Stomach smooth muscle (tissue), 2 donors: ENCODE results near the gene RSKR.
"Not testable (repeated sequence)": the region's sequence is repeated elsewhere in the genome, so short reads cannot be mapped to it uniquely, and the experiment has no call there.

ENCODE experiments used
- H3K27ac ChIP-seq: one replicate; pipeline ENCODE4 v1.7.0; 2013; ENCODE audit warnings: mild to moderate bottlenecking, low read length, inconsistent platforms
- H3K27me3 ChIP-seq, 2 donors: one replicate each; pipeline ENCODE4 v1.7.0; 2013; ENCODE audit warnings: low read length in 2 of 2; ENCODE audit not compliant: insufficient read depth in 2 of 2, control insufficient read depth in 1 of 2
- H3K36me3 ChIP-seq, 2 donors: one replicate each; pipeline ENCODE4 v1.7.0; 2013; ENCODE audit warnings: low read length in 2 of 2; ENCODE audit not compliant: control insufficient read depth in 2 of 2, insufficient read depth in 2 of 2
- H3K4me1 ChIP-seq: one replicate; pipeline ENCODE4 v1.7.0; 2013; ENCODE audit warnings: low read length; ENCODE audit not compliant: control insufficient read depth, insufficient read depth
- H3K4me3 ChIP-seq, 2 donors: one replicate each; pipeline ENCODE4 v1.7.0; 2013; ENCODE audit warnings: low read length in 2 of 2
- H3K9ac ChIP-seq, 2 donors: one replicate each; pipeline ENCODE4 v1.7.0; 2013; ENCODE audit warnings: low read length in 2 of 2, mild to moderate bottlenecking in 1 of 2
- H3K9me3 ChIP-seq, 2 donors: one replicate each; pipeline ENCODE4 v1.7.0; 2013; ENCODE audit warnings: low read length in 2 of 2; ENCODE audit not compliant: control insufficient read depth in 2 of 2
- donor health status: healthy.
- donor health status: Pancreatic carcinoma.

Gene RSKR

DNA sequence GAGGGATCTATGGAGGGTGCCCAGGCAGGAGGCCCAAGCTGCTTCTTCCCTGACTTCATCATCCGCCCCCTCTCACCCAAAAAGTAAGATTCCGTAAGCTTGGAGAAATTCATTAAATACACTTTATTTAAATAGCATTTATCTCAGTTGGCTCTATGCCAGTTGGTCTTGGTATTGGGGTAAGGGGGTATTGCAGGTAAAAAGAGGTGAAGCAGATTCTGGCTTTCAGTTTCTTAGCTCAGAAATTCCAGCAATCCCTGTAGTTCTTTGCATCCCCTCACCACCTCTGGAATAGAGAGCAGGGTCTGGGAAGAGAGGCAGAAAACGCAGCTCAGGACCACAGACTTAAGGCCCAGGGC lies 36.5 kb downstream of the RSKR start:
- H3K9ac ChIP-seq = no peak overlapping the region
- no peaks in the 10 kb centered on the region for H3K9me3 ChIP-seq
- H3K36me3 ChIP-seq = peaks cover 0 to 2% of the 10 kb centered on the region in 2 donors
- H3K27ac ChIP-seq = no peak overlapping the region
- H3K4me3 ChIP-seq = peak overlapping the region; percentile 60 to 72
- peaks cover 16% of the 10 kb centered on the region for H3K4me1 ChIP-seq
- H3K27me3 ChIP-seq = no peaks in the 10 kb centered on the region

DNA sequence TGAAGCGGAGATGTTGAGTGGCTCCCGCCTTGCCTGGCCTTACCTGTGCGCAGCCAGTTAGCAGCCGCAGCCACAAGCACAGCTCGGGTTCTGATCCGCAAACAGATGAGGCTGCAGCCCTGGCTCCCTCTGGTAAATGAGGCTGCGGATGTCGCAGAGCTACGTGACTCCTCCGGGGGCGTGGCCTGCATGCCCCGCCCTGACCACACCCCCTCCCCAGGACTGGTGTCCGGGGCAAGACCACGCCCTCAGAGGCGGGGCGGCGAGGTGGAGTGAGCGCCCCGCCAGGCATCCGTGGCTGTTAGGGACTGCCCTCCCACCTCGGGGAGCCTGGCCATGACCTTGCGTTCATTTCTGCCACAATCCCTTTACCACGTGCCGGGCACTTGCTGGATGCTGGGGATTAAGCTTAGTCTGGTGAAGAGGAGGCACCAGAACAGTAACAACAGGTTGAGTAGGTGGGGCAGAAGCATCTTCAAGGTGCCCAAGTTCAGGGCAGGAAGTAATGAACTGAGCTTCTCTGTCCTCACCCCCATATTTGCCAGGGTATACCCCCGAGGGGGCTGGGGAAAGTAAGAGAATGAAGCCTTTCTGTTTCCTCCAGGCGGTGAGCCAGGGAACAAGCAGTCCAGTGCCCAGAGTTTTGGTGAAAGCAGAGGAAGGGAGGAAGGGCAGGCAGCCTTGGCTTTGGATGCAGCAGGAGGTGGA lies 37.1 kb downstream of the RSKR start, which contains the start of gene ALDOC:
Gene ALDOC (minus strand): TSS at position 138 of the 708 bp plus-strand sequence. CDS start 1,363 bp downstream, outside the sequence.
- Histone ChIP-seq H3K4me1 (peaks cover 20% of the 10 kb centered on the region), H3K9ac (peak within 1 kb of the TSS in 1 of 2 donors; percentile 23), H3K4me3 (peak within 1 kb of the TSS; percentile 60 to 72), H3K27me3 (no peaks in the 10 kb centered on the region), H3K9me3 (no peaks in the 10 kb centered on the region), H3K27ac (no peak within 1 kb of the TSS), H3K36me3 (no peaks in the 10 kb centered on the region)

DNA sequence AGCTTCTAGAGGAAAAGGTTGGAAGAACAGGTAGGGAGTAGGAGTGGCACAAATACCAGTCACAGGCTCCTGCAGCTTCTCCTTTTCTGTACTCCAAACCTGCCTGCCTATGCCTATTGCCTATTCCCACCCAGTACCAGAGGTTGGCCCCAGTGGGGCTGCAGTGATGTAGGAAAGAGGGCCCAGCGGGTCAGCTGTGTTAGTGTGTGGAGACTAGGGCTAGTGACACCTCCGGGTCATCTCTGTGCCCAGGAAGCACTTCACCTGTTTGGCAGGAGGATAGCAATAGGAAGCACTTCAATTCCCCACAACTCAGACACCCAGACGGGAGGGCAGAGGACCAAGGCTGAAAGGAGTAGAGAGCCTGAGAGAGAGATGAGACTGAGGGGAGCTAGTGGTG lies 38.0 kb downstream of the RSKR start:
- H3K27ac ChIP-seq, H3K27me3 ChIP-seq, H3K36me3 ChIP-seq, H3K9me3 ChIP-seq, H3K4me3 ChIP-seq, H3K9ac ChIP-seq: not testable (repeated sequence)
- peaks cover 26% of the 10 kb centered on the region for H3K4me1 ChIP-seq

DNA sequence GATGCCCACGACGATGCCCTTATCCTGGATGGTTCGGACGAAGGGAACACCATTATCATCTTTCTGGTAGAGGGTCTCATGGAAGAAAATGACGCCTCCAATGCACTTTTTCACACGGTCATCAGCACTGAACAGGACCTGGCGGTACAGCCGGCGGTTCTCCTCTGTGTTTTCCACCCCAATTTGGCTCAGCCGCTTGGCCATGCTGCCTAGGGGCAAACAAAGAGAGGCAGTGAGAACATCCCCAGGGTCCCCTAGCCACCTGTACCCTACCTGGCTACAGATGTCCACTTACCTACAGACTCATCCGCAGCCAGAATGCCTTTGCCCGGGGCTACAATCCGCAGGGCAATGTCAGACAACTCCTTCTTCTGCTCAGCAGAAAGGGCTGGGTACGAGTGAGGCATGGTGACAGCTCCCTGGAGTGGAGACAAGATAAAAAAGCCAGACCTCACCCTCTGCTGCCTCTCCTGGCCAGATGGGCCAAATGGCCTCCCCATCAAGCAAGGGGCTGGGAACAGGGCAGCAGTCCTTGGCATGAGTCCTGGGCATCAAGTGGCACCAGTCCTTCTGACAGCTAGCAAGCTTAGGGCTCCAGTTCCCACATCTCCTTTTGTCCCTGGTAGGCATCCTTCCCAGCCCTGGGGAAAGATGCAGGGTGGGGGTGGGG lies 38.7 kb downstream of the RSKR start:
- no peak overlapping the region for H3K27ac ChIP-seq

DNA sequence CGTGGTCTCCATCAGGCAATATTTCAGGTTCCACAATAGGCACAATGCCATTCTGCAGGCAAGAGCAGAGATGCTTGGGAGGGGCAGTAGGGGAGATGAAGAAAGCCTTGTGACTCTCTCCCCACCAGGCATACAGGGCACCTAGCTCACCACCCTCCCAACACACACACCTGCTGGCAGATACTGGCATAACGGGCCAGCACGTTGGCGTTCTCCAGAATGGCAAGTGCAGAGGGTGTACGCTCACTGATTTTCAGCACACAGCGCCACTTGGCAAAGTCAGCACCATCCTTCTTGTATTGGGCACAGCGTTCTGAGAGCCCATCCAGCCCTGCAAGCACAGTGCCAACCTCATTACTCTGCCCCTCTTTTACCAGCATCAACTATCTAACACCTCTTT lies 39.5 kb downstream of the RSKR start:
- H3K9ac ChIP-seq = no peak overlapping the region
- no peak overlapping the region for H3K27ac ChIP-seq
- no peak overlapping the region for H3K4me3 ChIP-seq
- H3K27me3 ChIP-seq = no peaks in the 10 kb centered on the region
- H3K4me1 ChIP-seq = peaks cover 36% of the 10 kb centered on the region
- H3K36me3 ChIP-seq = no peaks in the 10 kb centered on the region
- no peaks in the 10 kb centered on the region for H3K9me3 ChIP-seq

More for the DNA sequence above, 38.7 kb downstream of the RSKR start:
- Histone ChIP-seq H3K4me3 (no peak overlapping the region), H3K4me1 (peaks cover 33% of the 10 kb centered on the region), H3K9me3 (no peaks in the 10 kb centered on the region), H3K36me3 (no peaks in the 10 kb centered on the region), H3K9ac (no peak overlapping the region), H3K27me3 (no peaks in the 10 kb centered on the region)

DNA sequence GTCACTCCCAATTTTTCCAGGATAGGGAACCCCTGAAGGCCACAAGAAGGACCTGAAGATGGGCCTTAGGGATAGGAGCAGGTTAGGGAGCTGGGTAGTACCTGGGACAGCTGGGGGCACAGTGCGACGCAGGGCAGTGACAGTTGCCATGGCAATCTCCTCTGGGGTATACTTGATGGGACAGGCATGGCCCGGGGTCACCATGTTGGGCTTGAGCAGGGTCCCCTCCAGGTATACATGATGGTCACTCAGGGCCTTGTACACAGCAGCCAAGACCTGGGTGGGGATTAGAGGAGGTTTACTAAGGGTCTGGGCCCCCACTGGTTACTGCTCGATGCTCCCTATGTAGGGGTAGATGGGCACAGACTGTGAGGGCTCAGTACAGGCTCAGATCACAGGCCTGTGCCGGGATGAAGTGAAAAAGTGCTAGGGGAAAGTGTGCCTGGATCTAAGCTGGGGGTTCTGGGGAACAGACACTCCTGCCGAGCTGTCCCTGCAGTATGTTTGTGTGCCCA lies 40.0 kb downstream of the RSKR start:
- Histone ChIP-seq H3K4me3 (no peak overlapping the region), H3K36me3 (no peaks in the 10 kb centered on the region), H3K9me3 (no peaks in the 10 kb centered on the region), H3K9ac (no peak overlapping the region), H3K27me3 (no peaks in the 10 kb centered on the region), H3K4me1 (peaks cover 36% of the 10 kb centered on the region), H3K27ac (no peak overlapping the region)

DNA sequence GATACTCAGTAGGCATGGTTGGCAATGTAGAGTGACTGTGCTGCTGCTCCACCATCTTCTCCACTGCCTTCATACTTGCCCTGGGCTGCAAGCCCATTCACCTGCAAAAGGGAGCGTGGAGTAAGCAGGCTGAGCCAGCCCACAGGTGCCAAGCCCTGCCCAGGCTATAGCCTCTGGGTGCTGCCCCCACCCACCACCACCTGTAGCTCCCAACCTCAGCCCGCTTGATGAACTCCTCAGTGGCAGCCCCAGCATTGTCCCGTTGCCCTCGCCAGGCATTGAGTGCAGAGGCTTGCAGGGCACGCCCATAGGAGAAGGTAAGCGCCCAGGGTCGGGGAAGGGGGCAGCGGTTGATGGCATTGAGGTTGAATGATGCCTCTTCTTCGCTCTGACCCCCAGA lies 40.5 kb downstream of the RSKR start:
- no peak overlapping the region for H3K9ac ChIP-seq
- H3K36me3 ChIP-seq = no peaks in the 10 kb centered on the region
- H3K4me1 ChIP-seq = peaks cover 36% of the 10 kb centered on the region
- no peaks in the 10 kb centered on the region for H3K27me3 ChIP-seq
- no peak overlapping the region for H3K4me3 ChIP-seq
- no peaks in the 10 kb centered on the region for H3K9me3 ChIP-seq
- H3K27ac ChIP-seq = no peak overlapping the region

DNA sequence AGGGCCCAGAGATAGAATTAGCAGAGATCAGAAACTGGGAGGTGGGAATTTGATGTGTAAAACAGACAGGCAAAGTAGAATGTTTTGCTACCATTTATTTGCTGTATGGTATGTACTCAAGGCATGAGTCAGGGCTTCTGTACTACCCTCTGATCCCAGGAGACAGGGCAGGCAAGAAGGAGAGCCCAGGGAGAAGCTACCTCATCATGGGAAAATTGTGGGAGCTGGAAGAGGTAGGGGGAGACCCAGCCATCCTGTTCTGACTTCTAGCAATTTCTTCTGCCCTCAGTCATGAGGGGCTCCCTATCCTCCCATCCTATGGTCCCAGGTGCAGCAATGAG lies 41.0 kb downstream of the RSKR start:
- no peak overlapping the region for H3K9ac ChIP-seq
- H3K9me3 ChIP-seq = no peaks in the 10 kb centered on the region
- H3K4me3 ChIP-seq = no peak overlapping the region
- H3K4me1 ChIP-seq = peaks cover 36% of the 10 kb centered on the region
- H3K36me3 ChIP-seq = no peaks in the 10 kb centered on the region
- no peak overlapping the region for H3K27ac ChIP-seq
- H3K27me3 ChIP-seq = no peaks in the 10 kb centered on the region

DNA sequence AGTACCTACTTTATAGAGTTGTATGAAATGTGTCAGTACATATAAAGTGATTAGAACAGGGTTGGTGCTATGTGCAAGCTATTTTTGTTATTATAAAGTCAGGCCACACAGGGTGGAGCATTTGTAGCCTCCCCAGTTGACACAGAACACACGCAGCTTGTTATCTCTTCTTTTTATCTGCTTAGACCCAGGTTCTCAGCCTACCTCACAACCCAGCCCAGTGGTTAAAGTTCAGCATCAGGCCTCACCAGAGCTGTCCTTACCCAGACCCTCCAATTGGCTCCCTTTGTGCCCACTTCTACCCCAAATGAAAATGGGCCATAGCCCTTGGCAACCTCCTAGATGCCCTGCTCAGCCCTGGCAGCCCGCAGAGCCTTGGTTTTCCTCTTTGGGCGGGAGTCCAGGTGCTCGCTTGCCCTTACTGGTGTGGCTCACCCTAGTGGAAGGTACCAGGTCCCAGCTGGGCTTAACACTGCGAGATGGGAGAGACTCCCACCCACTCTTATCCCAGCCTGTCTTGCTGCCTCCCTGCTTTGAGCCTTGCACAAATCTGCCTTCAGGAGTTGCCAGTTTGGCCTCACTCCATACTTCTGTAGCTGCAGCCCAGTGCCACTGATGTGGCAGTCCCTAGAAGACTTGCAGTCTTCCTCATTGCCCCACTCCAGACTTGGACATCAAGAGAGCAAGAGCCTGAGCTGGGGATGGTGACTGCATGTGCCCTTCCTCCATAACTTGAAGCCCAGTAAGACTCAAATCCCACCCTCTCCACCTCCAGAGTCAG lies 41.5 kb downstream of the RSKR start:
- H3K4me3 ChIP-seq = peak overlapping the region; percentile 88 to 97
- H3K27ac ChIP-seq = peak overlapping the region; percentile 67
- H3K4me1 ChIP-seq = peaks cover 36% of the 10 kb centered on the region
- no peaks in the 10 kb centered on the region for H3K27me3 ChIP-seq
- H3K36me3 ChIP-seq = no peaks in the 10 kb centered on the region
- H3K9ac ChIP-seq = peak overlapping the region; percentile 47 to 83
- no peaks in the 10 kb centered on the region for H3K9me3 ChIP-seq

DNA sequence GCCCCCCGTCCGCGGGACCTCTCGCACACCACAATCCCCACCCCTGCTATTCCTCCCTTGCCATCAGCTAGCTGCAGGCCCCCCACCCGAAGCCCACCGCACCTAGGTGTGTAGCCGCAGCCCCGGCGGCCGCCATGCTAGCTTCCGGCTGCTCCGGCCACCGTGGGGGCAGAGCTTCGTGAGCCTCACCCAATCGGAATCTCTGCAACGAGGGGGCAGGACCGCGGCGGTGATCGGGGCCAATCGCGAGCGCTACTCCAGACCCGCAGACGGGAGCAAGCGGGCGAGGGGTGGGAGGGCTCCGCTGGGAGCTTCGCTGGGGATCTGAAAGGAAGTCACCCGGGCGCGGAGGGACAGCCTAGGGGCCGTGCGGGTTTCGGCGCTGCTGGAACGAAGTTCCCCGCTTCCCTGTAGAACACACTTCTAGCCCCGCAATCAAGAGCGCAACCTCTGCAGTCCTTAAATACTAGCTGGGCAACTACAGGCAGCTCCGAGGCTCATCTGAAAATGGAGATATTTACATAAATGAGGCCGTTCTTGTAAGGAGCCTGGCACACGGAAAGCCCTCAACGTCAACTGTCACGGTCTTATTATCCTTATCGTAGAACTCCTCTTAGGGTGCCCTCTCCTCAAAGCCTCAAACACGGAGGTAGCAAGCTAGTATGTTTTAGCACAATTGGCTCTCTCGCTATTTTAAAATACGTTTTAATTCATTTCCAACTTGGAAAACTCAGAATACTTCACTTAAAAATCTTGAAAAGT lies 42.4 kb downstream of the RSKR start, which contains the start of gene PIGS:
Gene PIGS (minus strand): TSS at position 164 of the 762 bp plus-strand sequence. CDS start 28 bp downstream, at position 136.
- peak within 1 kb of the TSS; percentile 67 for H3K27ac ChIP-seq
- H3K9me3 ChIP-seq = no peaks in the 10 kb centered on the region

More for the DNA sequence above, 42.4 kb downstream of the RSKR start, which contains the start of gene PIGS:
- H3K9ac ChIP-seq = peak within 1 kb of the TSS; percentile 83 to 87
- peaks cover 28% of the 10 kb centered on the region for H3K4me1 ChIP-seq
- H3K36me3 ChIP-seq = no peaks in the 10 kb centered on the region
- no peaks in the 10 kb centered on the region for H3K27me3 ChIP-seq
- peak within 1 kb of the TSS; percentile 88 to 97 for H3K4me3 ChIP-seq
